Activated CD4-positive, alpha-beta T cell treated with anti-CD3 and anti-CD28 coated beads, Interleukin-2, amount 10 ng/mL, durations not matched to agents 7 days and 5 days (primary cell): ENCODE data around the gene ZBTB7A. TPM values are rescaled to one million over a fixed set of nuclear protein-coding genes. Genes with fewer than 3 reads are reported as not detected.

ENCODE experiments used
- CTCF ChIA-PET: fragments of 350-600 bp; sonication (Branson Sonifier 250); formaldehyde crosslinking; loops from one replicate; lab custom pipeline; 2021; ENCODE audit warnings: antibody characterized with exemption; lab: Charles Lee
- POLR2A ChIA-PET: fragments of 350-600 bp; sonication (Branson Sonifier 250); formaldehyde crosslinking; loops from one replicate; lab custom pipeline; 2021; ENCODE audit warnings: antibody characterized with exemption; lab: Charles Lee
- DNase-seq: peaks from one replicate; pipeline ENCODE4 v3.0.0-alpha.2; 2020
- H3K27ac Mint-ChIP-seq: one replicate; pipeline ENCODE4 v1.8.0; 2021; ENCODE audit warnings: mild to moderate bottlenecking, moderate library complexity, mixed read lengths
- H3K27me3 Mint-ChIP-seq: one replicate; pipeline ENCODE4 v1.8.0; 2021; ENCODE audit warnings: mixed read lengths
- H3K36me3 Mint-ChIP-seq: one replicate; pipeline ENCODE4 v1.8.0; 2021; ENCODE audit warnings: low read depth, mixed read lengths
- H3K4me1 Mint-ChIP-seq: one replicate; pipeline ENCODE4 v1.8.0; 2021; ENCODE audit warnings: mixed read lengths
- H3K4me3 Mint-ChIP-seq: one replicate; pipeline ENCODE4 v1.8.0; 2021; ENCODE audit warnings: mild to moderate bottlenecking, moderate library complexity, mixed read lengths
- H3K9me3 Mint-ChIP-seq: one replicate; pipeline ENCODE4 v1.8.0; 2021; ENCODE audit warnings: mixed read lengths
- total RNA-seq, 2 experiments: library from RNA; stranded (reverse); gene quantifications; one replicate each; pipeline ENCODE4 v1.2.3, GENCODE V29; 2021

Gene ZBTB7A
- total RNA-seq, result 10 to 100 TPM; 39.4 to 47.5 TPM

- peaks cover 28% of the 10 kb centered on the region for H3K4me1 Mint-ChIP-seq
- no peaks in the 10 kb centered on the region for H3K27me3 Mint-ChIP-seq
- H3K4me3 Mint-ChIP-seq, result peak within 1 kb of the TSS; percentile 81
- H3K27ac Mint-ChIP-seq, result peak within 1 kb of the TSS; percentile 93
- H3K9me3 Mint-ChIP-seq, result no peaks in the 10 kb centered on the region
- POLR2A ChIA-PET, result no interaction called here
- CTCF ChIA-PET, result no interaction called here
- peaks cover 4% of the 10 kb centered on the region for H3K36me3 Mint-ChIP-seq
- peak; percentile 83 for DNase-seq
Observed at GRCh38 chr19:4066682-4067395, at the start of gene ZBTB7A. Gene ZBTB7A (minus strand): TSS chr19:4066899. CDS start chr19:4055232, 11,667 bp downstream.

GRCh38 chr19:4115818-4116385 is 49.2 kb upstream of the ZBTB7A start:
- DNase-seq, result no peak
- peaks cover 51% of the 10 kb centered on the region for H3K36me3 Mint-ChIP-seq
- no peaks in the 10 kb centered on the region for H3K9me3 Mint-ChIP-seq
- H3K27me3 Mint-ChIP-seq, result no peaks in the 10 kb centered on the region
- POLR2A ChIA-PET, result no interaction called here
- peak overlapping the region; percentile 64 for H3K27ac Mint-ChIP-seq
- no peak overlapping the region for H3K4me3 Mint-ChIP-seq
- CTCF ChIA-PET, result interaction anchor here (1.6 to 2.6 kb wide), 3 partner anchors 10 to 24 kb away, joined by 3 to 11 read pairs (median 7); no protein-coding TSS in a partner anchor
- H3K4me1 Mint-ChIP-seq, result peaks cover 47% of the 10 kb centered on the region

GRCh38 chr19:4115050-4115817 is 48.5 kb upstream of the ZBTB7A start:
- DNase-seq, result peak; percentile 86
- no peaks in the 10 kb centered on the region for H3K27me3 Mint-ChIP-seq
- peak overlapping the region; percentile 82 for H3K27ac Mint-ChIP-seq
- H3K9me3 Mint-ChIP-seq, result no peaks in the 10 kb centered on the region
- peaks cover 51% of the 10 kb centered on the region for H3K4me1 Mint-ChIP-seq
- ChIA-PET CTCF (interaction anchor here (1.0 to 2.6 kb wide), 5 partner anchors 10 to 44 kb away, joined by 3 to 11 read pairs (median 3); no protein-coding TSS in a partner anchor), POLR2A (no interaction called here)
- peaks cover 57% of the 10 kb centered on the region for H3K36me3 Mint-ChIP-seq
- peak overlapping the region; percentile 56 for H3K4me3 Mint-ChIP-seq

- ChIA-PET CTCF (interaction anchor here (1.0 to 2.6 kb wide), 3 partner anchors 17 to 57 kb away, joined by 3 to 11 read pairs (median 3); no protein-coding TSS in a partner anchor), POLR2A (no interaction called here)
- peak overlapping the region; percentile 82 for H3K27ac Mint-ChIP-seq
- peaks cover 63% of the 10 kb centered on the region for H3K36me3 Mint-ChIP-seq
- no peak overlapping the region for H3K4me3 Mint-ChIP-seq
- no peaks in the 10 kb centered on the region for H3K27me3 Mint-ChIP-seq
- no peaks in the 10 kb centered on the region for H3K9me3 Mint-ChIP-seq
- peaks cover 60% of the 10 kb centered on the region for H3K4me1 Mint-ChIP-seq
- no peak for DNase-seq
Observed at GRCh38 chr19:4114181-4114580, 47.5 kb upstream of the ZBTB7A start.

- H3K27me3 Mint-ChIP-seq, result no peaks in the 10 kb centered on the region
- H3K36me3 Mint-ChIP-seq, result peaks cover 69% of the 10 kb centered on the region
- H3K4me1 Mint-ChIP-seq, result peaks cover 66% of the 10 kb centered on the region
- ChIA-PET CTCF (interaction anchor here (0.8 to 2.6 kb wide), 3 partner anchors 9 to 58 kb away, joined by 3 to 11 read pairs (median 3); no protein-coding TSS in a partner anchor), POLR2A (no interaction called here)
- no peak for DNase-seq
- no peaks in the 10 kb centered on the region for H3K9me3 Mint-ChIP-seq
- peak overlapping the region; percentile 19 for H3K4me3 Mint-ChIP-seq
- H3K27ac Mint-ChIP-seq, result no peak overlapping the region
Observed at GRCh38 chr19:4113398-4114088, 46.8 kb upstream of the ZBTB7A start.

GRCh38 chr19:4112367-4112766 is 45.7 kb upstream of the ZBTB7A start:
- POLR2A ChIA-PET, result no interaction called here
- H3K9me3 Mint-ChIP-seq, result no peaks in the 10 kb centered on the region

GRCh38 chr19:4109626-4109945 is 42.9 kb upstream of the ZBTB7A start:
- H3K36me3 Mint-ChIP-seq, result peaks cover 83% of the 10 kb centered on the region
- H3K27me3 Mint-ChIP-seq, result no peaks in the 10 kb centered on the region
- peak overlapping the region; percentile 97 for H3K27ac Mint-ChIP-seq
- no peak overlapping the region for H3K4me3 Mint-ChIP-seq
- ChIA-PET CTCF (interaction anchor here (0.8 to 1.7 kb wide), 2 partner anchors 30 to 86 kb away, joined by 3 to 6 read pairs; no protein-coding TSS in a partner anchor), POLR2A (interaction anchor here (0.6 kb wide), 1 partner anchor 18 kb away, joined by 3 read pairs; no protein-coding TSS in a partner anchor)
- H3K4me1 Mint-ChIP-seq, result peaks cover 75% of the 10 kb centered on the region
- DNase-seq, result no peak
- H3K9me3 Mint-ChIP-seq, result no peaks in the 10 kb centered on the region

More at GRCh38 chr19:4112367-4112766, 45.7 kb upstream of the ZBTB7A start:
- no peak overlapping the region for H3K27ac Mint-ChIP-seq
- CTCF ChIA-PET, result interaction anchor here (1.5 kb wide), 1 partner anchor 59 kb away, joined by 3 read pairs; no protein-coding TSS in a partner anchor
- peaks cover 75% of the 10 kb centered on the region for H3K36me3 Mint-ChIP-seq
- H3K4me3 Mint-ChIP-seq, result no peak overlapping the region
- no peaks in the 10 kb centered on the region for H3K27me3 Mint-ChIP-seq
- H3K4me1 Mint-ChIP-seq, result peaks cover 73% of the 10 kb centered on the region
- no peak for DNase-seq

- no peaks in the 10 kb centered on the region for H3K9me3 Mint-ChIP-seq
- no peaks in the 10 kb centered on the region for H3K27me3 Mint-ChIP-seq
- peak overlapping the region; percentile 97 for H3K27ac Mint-ChIP-seq
- POLR2A ChIA-PET, result interaction anchor here (0.6 kb wide), 2 partner anchors 18 to 19 kb away, joined by 3 read pairs; no protein-coding TSS in a partner anchor
- H3K4me1 Mint-ChIP-seq, result peaks cover 75% of the 10 kb centered on the region
- CTCF ChIA-PET, result interaction anchor here (0.6 to 1.7 kb wide), 3 partner anchors 31 to 269 kb away, joined by 3 to 6 read pairs (median 3); no protein-coding TSS in a partner anchor
- DNase-seq, result peak; percentile 82
- H3K36me3 Mint-ChIP-seq, result peaks cover 80% of the 10 kb centered on the region
- H3K4me3 Mint-ChIP-seq, result peak overlapping the region; percentile 40
Observed at GRCh38 chr19:4108767-4109625, 42.3 kb upstream of the ZBTB7A start.

GRCh38 chr19:4103080-4103433 is 36.4 kb upstream of the ZBTB7A start:
- Mint-ChIP-seq H3K27me3 (no peaks in the 10 kb centered on the region), H3K9me3 (no peaks in the 10 kb centered on the region), H3K4me3 (no peak overlapping the region), H3K36me3 (peaks cover 45% of the 10 kb centered on the region), H3K4me1 (peaks cover 42% of the 10 kb centered on the region), H3K27ac (peak overlapping the region; percentile 95)
- POLR2A ChIA-PET, result no interaction called here
- no peak for DNase-seq
- CTCF ChIA-PET, result no interaction called here

GRCh38 chr19:4102339-4103079 is 35.8 kb upstream of the ZBTB7A start:
- ChIA-PET CTCF (no interaction called here), POLR2A (no interaction called here)
- H3K4me1 Mint-ChIP-seq, result peaks cover 37% of the 10 kb centered on the region
- DNase-seq, result no peak
- peaks cover 41% of the 10 kb centered on the region for H3K36me3 Mint-ChIP-seq
- H3K27ac Mint-ChIP-seq, result no peak overlapping the region
- no peaks in the 10 kb centered on the region for H3K9me3 Mint-ChIP-seq
- H3K27me3 Mint-ChIP-seq, result no peaks in the 10 kb centered on the region
- H3K4me3 Mint-ChIP-seq, result no peak overlapping the region

GRCh38 chr19:4101496-4101770 is 34.7 kb upstream of the ZBTB7A start:
- H3K4me1 Mint-ChIP-seq, result peaks cover 30% of the 10 kb centered on the region
- CTCF ChIA-PET, result interaction anchor here (0.6 kb wide), 1 partner anchor 114 kb away, joined by 5 read pairs; no protein-coding TSS in a partner anchor

More at GRCh38 chr19:4101496-4101770, 34.7 kb upstream of the ZBTB7A start:
- no peaks in the 10 kb centered on the region for H3K9me3 Mint-ChIP-seq
- no peak overlapping the region for H3K27ac Mint-ChIP-seq
- no peak overlapping the region for H3K4me3 Mint-ChIP-seq
- peaks cover 43% of the 10 kb centered on the region for H3K36me3 Mint-ChIP-seq
- no peaks in the 10 kb centered on the region for H3K27me3 Mint-ChIP-seq
- DNase-seq, result no peak
- POLR2A ChIA-PET, result no interaction called here
